Tibial nerve (tissue), 4 donors: ENCODE results near the gene KRTAP20-4.

Experiments
- CTCF ChIP-seq, 5 experiments: fragments of 200-600 bp in 3 of 5; fragments of 450-650 bp in 2 of 5; sonication (generic) in 3 of 5; IDR thresholded peaks; one replicate each; pipeline ENCODE4 v1.5.1; 2016 to 2019; ENCODE audit warnings: antibody characterized with exemption in 5 of 5, mild to moderate bottlenecking in 3 of 5, moderate library complexity in 2 of 5
- EP300 ChIP-seq, 2 donors: sonication (generic); formaldehyde crosslinking; IDR thresholded peaks; one replicate each; pipeline ENCODE4 v1.6.1; 2017; ENCODE audit warnings: antibody characterized with exemption in 2 of 2, mild to moderate bottlenecking in 1 of 2
- POLR2A ChIP-seq, 2 donors: fragments of 450-650 bp; IDR thresholded peaks; one replicate each; pipeline ENCODE4 v1.6.1; 2017; ENCODE audit warnings: antibody characterized with exemption in 2 of 2, mild to moderate bottlenecking in 2 of 2, moderate library complexity in 2 of 2

- TF ChIP-seq CTCF (IDR thresholded peaks at IDR 0.05): no peak
- no peak for TF ChIP-seq EP300 (IDR thresholded peaks at IDR 0.05)
- TF ChIP-seq POLR2A (IDR thresholded peaks at IDR 0.05): no peak
Observed at GRCh38 chr21:30620522-30620921, at the start of gene KRTAP20-4.
